Endothelial cell (in vitro differentiated cells): ENCODE data around the gene COX15. TPM values are rescaled to one million over a fixed set of nuclear protein-coding genes. Genes with fewer than 3 reads are reported as not detected.

Experiments used
- DNase-seq: peaks from one replicate; pipeline ENCODE4 v3.0.0; 2021; ENCODE audit warnings: low spot score
- H3K27ac Mint-ChIP-seq: one replicate; pipeline ENCODE4 v1.8.0; 2021; ENCODE audit warnings: mixed read lengths, inconsistent platforms; ENCODE audit not compliant: unreplicated experiment
- H3K27me3 Mint-ChIP-seq: one replicate; pipeline ENCODE4 v1.8.0; 2021; ENCODE audit warnings: mild to moderate bottlenecking, moderate library complexity, mixed read lengths, inconsistent platforms; ENCODE audit not compliant: unreplicated experiment
- H3K36me3 Mint-ChIP-seq: one replicate; pipeline ENCODE4 v1.8.0; 2021; ENCODE audit warnings: mild to moderate bottlenecking, low read depth, mixed read lengths, inconsistent platforms; ENCODE audit not compliant: unreplicated experiment
- H3K4me1 Mint-ChIP-seq: one replicate; pipeline ENCODE4 v1.8.0; 2021; ENCODE audit warnings: mild to moderate bottlenecking, mixed read lengths, inconsistent platforms; ENCODE audit not compliant: unreplicated experiment
- H3K4me3 Mint-ChIP-seq: one replicate; pipeline ENCODE4 v1.8.0; 2021; ENCODE audit warnings: mild to moderate bottlenecking, mixed read lengths, inconsistent platforms; ENCODE audit not compliant: unreplicated experiment
- H3K9me3 Mint-ChIP-seq: one replicate; pipeline ENCODE4 v1.8.0; 2021; ENCODE audit warnings: mixed read lengths, inconsistent platforms; ENCODE audit not compliant: unreplicated experiment
- total RNA-seq: library from RNA; stranded (reverse); fragmentation: NEBNext Ultra II Directional; extraction: Animal tissue kit (Norgen Biotek cat#: 25700); gene quantifications from one replicate; pipeline ENCODE4 v1.2.1, GENCODE V29; 2021; ENCODE audit not compliant: unreplicated experiment
- TF ChIP-seq, protein P1 (sequence below): fragments of 200-600 bp; sonication (generic); IDR thresholded peaks from one replicate; pipeline ENCODE4 v1.5.0; 2021; ENCODE audit warnings: antibody characterized with exemption; ENCODE audit not compliant: unreplicated experiment

COX15 gene
- total RNA-seq, 1 donor from 2014 or later: 34.5 TPM

DNA sequence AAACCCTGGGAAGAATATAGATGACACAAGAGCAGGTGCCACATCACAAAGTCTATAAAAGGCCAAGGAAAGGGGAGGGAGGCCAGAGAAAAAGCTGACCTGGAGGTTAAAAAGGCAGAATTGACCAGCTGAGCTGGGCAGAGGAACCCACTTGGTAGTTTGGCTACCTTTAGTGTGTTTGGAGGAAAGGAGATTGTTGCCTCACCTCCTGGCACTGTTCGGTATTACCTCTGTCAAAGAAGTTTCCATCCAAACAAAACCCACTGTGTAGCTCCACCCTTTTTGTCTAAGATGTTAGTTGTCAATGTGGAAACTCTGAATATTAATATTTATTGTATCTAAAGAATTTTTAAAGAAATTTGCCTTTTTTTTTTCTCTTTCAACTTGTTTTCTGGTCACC lies 49.2 kb downstream of the COX15 start:
- Mint-ChIP-seq H3K9me3 (no peaks in the 10 kb centered on the region), H3K4me1 (peaks cover 14% of the 10 kb centered on the region), H3K36me3 (no peaks in the 10 kb centered on the region), H3K27ac (no peak overlapping the region), H3K27me3 (no peaks in the 10 kb centered on the region), H3K4me3 (no peak overlapping the region)
- TF ChIP-seq, protein P1, sequence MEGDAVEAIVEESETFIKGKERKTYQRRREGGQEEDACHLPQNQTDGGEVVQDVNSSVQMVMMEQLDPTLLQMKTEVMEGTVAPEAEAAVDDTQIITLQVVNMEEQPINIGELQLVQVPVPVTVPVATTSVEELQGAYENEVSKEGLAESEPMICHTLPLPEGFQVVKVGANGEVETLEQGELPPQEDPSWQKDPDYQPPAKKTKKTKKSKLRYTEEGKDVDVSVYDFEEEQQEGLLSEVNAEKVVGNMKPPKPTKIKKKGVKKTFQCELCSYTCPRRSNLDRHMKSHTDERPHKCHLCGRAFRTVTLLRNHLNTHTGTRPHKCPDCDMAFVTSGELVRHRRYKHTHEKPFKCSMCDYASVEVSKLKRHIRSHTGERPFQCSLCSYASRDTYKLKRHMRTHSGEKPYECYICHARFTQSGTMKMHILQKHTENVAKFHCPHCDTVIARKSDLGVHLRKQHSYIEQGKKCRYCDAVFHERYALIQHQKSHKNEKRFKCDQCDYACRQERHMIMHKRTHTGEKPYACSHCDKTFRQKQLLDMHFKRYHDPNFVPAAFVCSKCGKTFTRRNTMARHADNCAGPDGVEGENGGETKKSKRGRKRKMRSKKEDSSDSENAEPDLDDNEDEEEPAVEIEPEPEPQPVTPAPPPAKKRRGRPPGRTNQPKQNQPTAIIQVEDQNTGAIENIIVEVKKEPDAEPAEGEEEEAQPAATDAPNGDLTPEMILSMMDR: peak; percentile 39
- no peak for DNase-seq

Other genes with a start within 250 kb of the COX15 start
- gene NKX2-3, start 199.2 kb downstream of the COX15 start, total RNA-seq: 0.82 TPM
- 34.5 TPM for gene SLC25A28, start 111.7 kb downstream of the COX15 start, total RNA-seq
- gene ENTPD7, start 72.6 kb downstream of the COX15 start, total RNA-seq: 16.5 TPM
- gene CUTC, start 107 bp upstream of the COX15 start, total RNA-seq: 13.7 TPM
- 1.9 TPM for gene ABCC2, start 50.5 kb upstream of the COX15 start, total RNA-seq